ENCODE data around the gene ATP6V0A4.

GRCh38 chr7:138813945-138814344 is 15.9 kb upstream of the ATP6V0A4 start:
- TF ChIP-seq TCF12 (IDR thresholded peaks at IDR 0.05; ENCODE audit: low read depth): no peak
- no peak for TF ChIP-seq TAF1 (IDR thresholded peaks at IDR 0.05; ENCODE audit: low read depth)
- no peak for TF ChIP-seq RAD21 (IDR thresholded peaks at IDR 0.05; ENCODE audit: low read depth)
- no peak for TF ChIP-seq YY1 (IDR thresholded peaks at IDR 0.05; ENCODE audit: low read depth)
- no peak for TF ChIP-seq USF1 (IDR thresholded peaks at IDR 0.05)
- TF ChIP-seq EP300 (IDR thresholded peaks at IDR 0.05; ENCODE audit: borderline replicate concordance): no peak
- no peak for TF ChIP-seq REST (IDR thresholded peaks at IDR 0.05; ENCODE audit: low read depth)
- TF ChIP-seq TEAD4 (IDR thresholded peaks at IDR 0.05): no peak
- TF ChIP-seq CREB1 (IDR thresholded peaks at IDR 0.05; ENCODE audit: low read depth): no peak
- no peak for TF ChIP-seq ZBTB7A (IDR thresholded peaks at IDR 0.05; ENCODE audit: low read depth)
- no peak for TF ChIP-seq FOXM1 (IDR thresholded peaks at IDR 0.05; ENCODE audit: borderline replicate concordance, low read depth)
